Cardiac fibroblast (primary cell): ENCODE data around the gene NFATC1.

Experiments
- DNase-seq, 2 donors: peaks; one replicate each; pipeline versions ENCODE4 v3.0.0 to v3.0.0-alpha.2; 2010; ENCODE audit warnings: low read depth in 2 of 2
- H3K4me3 ChIP-seq, 2 donors: replicated peaks in 1 of 2; 1 replicate in 1 of 2; 2 replicates in 1 of 2; pipeline ENCODE4 v1.5.1; 2011; ENCODE audit warnings: low read depth in 2 of 2, low read length in 2 of 2, mild to moderate bottlenecking in 2 of 2, moderate library complexity in 1 of 2
- CTCF ChIP-seq: IDR thresholded peaks from one replicate; pipeline ENCODE4 v1.5.1; 2011; ENCODE audit warnings: low read depth, mild to moderate bottlenecking, low read length, inconsistent platforms

NFATC1 gene

GRCh38 chr18:79410171-79410641 lies 14.5 kb downstream of the NFATC1 start:
- H3K4me3 ChIP-seq: no peak overlapping the region
- DNase-seq: no peak
- TF ChIP-seq CTCF: no peak

- no peak for TF ChIP-seq CTCF
- H3K4me3 ChIP-seq: no peak overlapping the region
- DNase-seq: no peak
These were observed 15.2 kb downstream of the NFATC1 start for GRCh38 chr18:79410731-79411613.

DNA sequence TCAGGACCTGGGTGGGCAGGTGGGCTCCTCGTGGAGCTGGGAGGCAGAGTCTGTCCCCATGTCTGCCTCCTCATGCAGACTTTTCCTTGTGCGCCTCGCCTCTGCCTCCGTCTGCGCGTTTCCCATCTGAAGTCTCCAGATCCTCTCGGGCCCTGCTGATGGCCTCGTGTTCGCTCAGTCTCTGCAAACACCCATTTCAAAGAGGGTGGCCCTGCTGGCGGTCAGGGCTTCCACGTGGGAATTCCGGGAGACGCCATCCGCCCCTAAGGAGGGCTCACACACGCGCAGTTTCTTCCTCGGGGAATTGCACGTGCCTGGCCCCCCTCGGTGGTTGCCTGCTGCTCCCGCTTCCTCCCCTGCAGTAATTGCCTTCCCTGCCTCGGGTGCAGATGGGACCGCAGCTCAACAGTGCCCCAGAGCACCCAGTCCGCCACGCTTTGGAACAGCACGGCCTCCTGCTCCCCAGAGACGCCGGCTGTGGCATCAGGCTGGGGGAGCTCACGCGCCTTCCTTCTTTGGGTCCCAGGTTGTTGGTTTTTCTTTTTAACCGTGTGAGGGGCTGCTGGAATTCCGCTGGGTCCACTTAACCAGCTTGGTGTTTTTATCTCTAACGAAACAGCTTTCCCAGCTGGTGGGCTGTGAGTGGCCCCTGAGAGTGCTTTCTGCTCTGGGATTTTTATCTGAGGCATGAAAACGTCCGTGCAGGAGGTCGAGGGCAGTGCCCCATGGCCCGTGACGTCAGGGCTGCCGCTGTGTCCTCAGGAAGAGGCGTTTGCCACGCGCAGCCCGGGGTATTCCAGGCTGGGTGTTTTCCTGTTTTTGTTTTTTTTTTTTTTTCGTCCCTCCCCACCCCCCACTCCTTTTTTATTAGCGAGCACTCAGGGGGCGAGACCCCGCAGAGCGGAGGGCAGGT lies 16.1 kb downstream of the NFATC1 start:
- no peak overlapping the region for H3K4me3 ChIP-seq
- no peak for TF ChIP-seq CTCF
- no peak for DNase-seq

DNA sequence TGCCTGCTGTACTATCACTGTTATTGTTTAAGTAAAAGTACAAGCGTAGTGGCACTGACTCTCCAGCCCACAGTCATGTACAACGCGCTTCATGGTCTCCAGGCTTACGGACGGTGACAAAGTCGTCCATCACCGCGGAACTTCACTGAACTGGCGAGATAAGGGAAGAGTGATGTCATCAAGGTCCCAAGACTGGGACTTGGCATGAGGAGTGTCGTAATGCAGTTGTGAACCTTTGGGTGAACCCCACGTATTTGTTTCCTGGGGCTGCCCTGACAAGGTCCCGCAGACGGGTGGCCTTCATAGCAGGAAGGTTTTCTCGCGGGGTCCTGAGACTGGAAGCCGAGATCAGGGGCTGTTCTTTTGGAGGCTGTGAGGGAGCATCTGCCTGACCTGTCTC lies 17.3 kb downstream of the NFATC1 start:
- TF ChIP-seq CTCF: no peak
- no peak overlapping the region for H3K4me3 ChIP-seq
- no peak for DNase-seq

GRCh38 chr18:79413426-79413825 lies 17.7 kb downstream of the NFATC1 start:
- no peak for DNase-seq
- no peak overlapping the region for H3K4me3 ChIP-seq
- no peak for TF ChIP-seq CTCF

GRCh38 chr18:79413901-79414300 lies 18.2 kb downstream of the NFATC1 start:
- TF ChIP-seq CTCF: no peak
- no peak for DNase-seq
- H3K4me3 ChIP-seq: no peak overlapping the region
